Prostate gland (tissue), 2 donors: ENCODE data around the gene HTR1D. TPM values are rescaled to one million over a fixed set of nuclear protein-coding genes. Genes with fewer than 3 reads are reported as not detected.

ENCODE experiments used
- DNase-seq: peaks from one replicate; pipeline ENCODE4 v3.0.0-alpha.2; 2019; ENCODE audit warnings: low spot score
- H3K27ac ChIP-seq, 2 donors: fragments of 200-600 bp; sonication (generic); 2 replicates each; pipeline ENCODE4 v1.5.1; 2017 to 2019
- H3K27me3 ChIP-seq: fragments of 200-600 bp; sonication (generic); replicated peaks from 2 replicates; pipeline ENCODE4 v1.5.1; 2019; ENCODE audit not compliant: insufficient read depth
- H3K36me3 ChIP-seq, 2 donors: fragments of 200-600 bp; sonication (generic); 1 replicate in 1 of 2; 2 replicates in 1 of 2; pipeline versions ENCODE4 v1.5.1 to v1.8.1; 2017 to 2019
- H3K4me1 ChIP-seq: fragments of 200-600 bp; sonication (generic); replicated peaks from 2 replicates; pipeline ENCODE4 v1.5.1; 2019
- H3K4me3 ChIP-seq, 2 donors: fragments of 200-600 bp; sonication (generic); 2 replicates each; pipeline ENCODE4 v1.5.1; 2017 to 2019
- H3K9me3 ChIP-seq: fragments of 200-600 bp; sonication (generic); 2 replicates; pipeline ENCODE4 v1.5.1; 2017
- CTCF ChIP-seq, 4 experiments: fragments of 200-600 bp in 2 of 4; fragments of 450-650 bp in 2 of 4; sonication (generic) in 2 of 4; IDR thresholded peaks; 1 replicate in 3 of 4; 2 replicates in 1 of 4; pipeline ENCODE4 v1.5.1; 2016 to 2019; ENCODE audit warnings: antibody characterized with exemption in 4 of 4, mild to moderate bottlenecking in 2 of 4, moderate library complexity in 2 of 4
- POLR2A ChIP-seq: fragments of 450-650 bp; IDR thresholded peaks from one replicate; pipeline ENCODE4 v1.6.1; 2016; ENCODE audit warnings: antibody characterized with exemption, mild to moderate bottlenecking
- POLR2AphosphoS5 ChIP-seq: sonication (generic); formaldehyde crosslinking; IDR thresholded peaks from one replicate; pipeline ENCODE4 v1.6.1; 2017; ENCODE audit warnings: antibody characterized with exemption
- WGBS: methylation state at CpG from one replicate; pipeline ENCODE4 v1.1.5; 2018; 5-methylcytosine and 5-hydroxymethylcytosine counted together
- intact Hi-C: fragments of 100-400 bp; cut with DNase I; formaldehyde crosslinking; loops from one replicate; pipeline ENCODE4 v1.14.2; 2022
- total RNA-seq, 2 donors: library from RNA; depleted of rRNA; stranded (reverse); fragments of >200 nt; gene quantifications; one replicate each; pipeline ENCODE4 v1.1.0, GENCODE V29; 2016

The HTR1D gene
- total RNA-seq, 2 donors from 2014 or later: 0.09 to 0.28 TPM

DNA sequence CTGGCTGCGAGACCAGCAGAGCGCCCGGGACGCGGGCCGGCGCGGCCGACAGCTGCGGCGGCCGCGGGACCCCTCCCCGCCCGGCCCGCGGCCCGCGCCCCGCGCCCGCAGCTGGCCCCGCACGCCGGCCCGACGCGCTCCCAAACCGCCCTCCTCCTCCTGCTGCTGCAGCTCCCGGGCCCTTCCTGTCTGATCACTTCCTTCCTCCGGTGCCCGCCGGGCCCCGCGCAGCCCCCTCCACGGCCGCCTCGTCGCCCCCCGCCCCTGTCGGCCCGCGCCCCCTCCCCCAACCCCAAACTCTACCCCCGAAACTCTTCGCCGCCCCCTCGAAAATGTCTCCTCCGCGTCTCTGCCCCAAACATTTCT is 49.2 kb downstream of the HTR1D start:
- H3K27me3 ChIP-seq: no peaks in the 10 kb centered on the region
- H3K9me3 ChIP-seq: no peaks in the 10 kb centered on the region
- H3K36me3 ChIP-seq: no peaks in the 10 kb centered on the region
- intact Hi-C loops: loop anchor here (5.0 kb wide), 1 partner anchor 66 kb away; no protein-coding TSS in a partner anchor
- under 1% methylated on average over 32 of the region's 49 CpGs for WGBS
- peaks cover 4% of the 10 kb centered on the region for H3K4me1 ChIP-seq
- H3K4me3 ChIP-seq: peak overlapping the region; percentile 75 to 93
- H3K27ac ChIP-seq: peak overlapping the region; percentile 89 to 90
- TF ChIP-seq POLR2A (no peak), CTCF (IDR thresholded peaks at IDR 0.05) (no peak), POLR2AphosphoS5 (no peak)
- DNase-seq: peak; percentile 22

- peak; percentile 51 for DNase-seq
- Histone ChIP-seq H3K4me1 (peaks cover 4% of the 10 kb centered on the region), H3K27ac (peak overlapping the region; percentile 89 to 90), H3K27me3 (no peaks in the 10 kb centered on the region), H3K9me3 (no peaks in the 10 kb centered on the region), H3K36me3 (no peaks in the 10 kb centered on the region), H3K4me3 (peak overlapping the region; percentile 75 to 93)
- intact Hi-C loops: loop anchor here (5.0 kb wide), 1 partner anchor 65 kb away; no protein-coding TSS in a partner anchor
- 0% methylated on average over 19 of the region's 45 CpGs for WGBS
- TF ChIP-seq POLR2AphosphoS5: peak; percentile 42
- TF ChIP-seq CTCF (IDR thresholded peaks at IDR 0.05): no peak
- TF ChIP-seq POLR2A: peak; percentile 22
Measured at GRCh38 chr1:23167353-23168078, 49.8 kb downstream of the HTR1D start.

- H3K27me3 ChIP-seq: no peaks in the 10 kb centered on the region
- H3K36me3 ChIP-seq: no peaks in the 10 kb centered on the region
- H3K27ac ChIP-seq: peak overlapping the region; percentile 89 to 90
- H3K4me3 ChIP-seq: peak overlapping the region; percentile 75 to 93
- intact Hi-C loops: loop anchor here (5.0 kb wide), 1 partner anchor 65 kb away; no protein-coding TSS in a partner anchor
- H3K4me1 ChIP-seq: peaks cover 4% of the 10 kb centered on the region
- no peaks in the 10 kb centered on the region for H3K9me3 ChIP-seq
- DNase-seq: no peak
- TF ChIP-seq POLR2A (no peak), CTCF (IDR thresholded peaks at IDR 0.05) (no peak), POLR2AphosphoS5 (no peak)
Measured at GRCh38 chr1:23166854-23167253, 50.4 kb downstream of the HTR1D start.

DNA sequence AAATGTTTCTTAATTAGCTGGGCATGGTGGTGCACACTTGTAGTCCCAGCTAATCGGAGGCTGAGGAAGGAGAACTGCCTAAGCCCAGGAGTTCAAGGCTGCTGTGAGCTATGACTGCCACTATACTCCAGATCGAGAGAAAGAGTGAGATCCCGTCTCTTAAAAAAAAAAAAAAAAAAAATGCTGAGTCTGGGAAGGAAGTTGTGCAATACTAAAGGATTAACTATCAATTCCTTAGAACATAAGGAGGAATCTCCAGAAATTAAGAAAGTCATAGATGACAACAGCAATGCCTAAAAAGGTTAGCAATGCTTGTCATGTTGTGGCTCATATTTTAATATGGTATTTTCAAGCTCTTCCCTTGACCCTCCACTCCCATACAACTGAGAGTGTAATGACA is 53.9 kb downstream of the HTR1D start:
- Histone ChIP-seq H3K4me3 (no peak overlapping the region), H3K9me3 (no peaks in the 10 kb centered on the region), H3K27ac (no peak overlapping the region), H3K4me1 (peaks cover 4% of the 10 kb centered on the region), H3K36me3 (no peaks in the 10 kb centered on the region), H3K27me3 (no peaks in the 10 kb centered on the region)
- intact Hi-C loops: no loop called here
- no peak for DNase-seq
- TF ChIP-seq CTCF (IDR thresholded peaks at IDR 0.05): no peak
- no peak for TF ChIP-seq POLR2AphosphoS5
- TF ChIP-seq POLR2A: no peak
- 83% methylated on average over 3 of the region's 3 CpGs for WGBS
